OCI-LY3 (cell line): ENCODE results near the gene CRIM1.

Experiments
- H2AFZ ChIP-seq: fragments of 200-600, 300-600 bp; shearing (Covaris generic); 2 replicates; pipeline ENCODE4 v1.6.0; 2014; ENCODE audit warnings: antibody characterized with exemption, low read depth, low read length
- H3K27ac ChIP-seq: fragments of 200-600, 300-600 bp; sonication (generic); 2 replicates; pipeline ENCODE4 v1.5.1; 2014; ENCODE audit warnings: mild to moderate bottlenecking, low read length, moderate library complexity, mixed read lengths
- H3K27me3 ChIP-seq: fragments of 200-600, 300-600 bp; sonication (generic); 2 replicates; pipeline ENCODE4 v1.6.1; 2014; ENCODE audit warnings: low read depth, low read length, mixed read lengths
- H3K36me3 ChIP-seq: fragments of 200-600, 300-600 bp; sonication (generic); replicated peaks from 2 replicates; pipeline ENCODE3; 2014; ENCODE audit warnings: low read depth, low read length, mixed read lengths
- H3K4me1 ChIP-seq: fragments of 300-600, 200-600 bp; sonication (generic); 2 replicates; pipeline ENCODE4 v1.6.1; 2014; ENCODE audit warnings: low read length, mixed read lengths
- H3K4me2 ChIP-seq: fragments of 200-600, 300-600 bp; sonication (generic); 2 replicates; pipeline ENCODE4 v1.6.1; 2014; ENCODE audit warnings: low read length, mixed read lengths
- H3K4me3 ChIP-seq: fragments of 300-600, 200-600 bp; sonication (generic); 2 replicates; pipeline ENCODE4 v1.5.1; 2014; ENCODE audit warnings: antibody characterized with exemption, mild to moderate bottlenecking, low read length, moderate library complexity
- H3K79me2 ChIP-seq: fragments of 300-600, 200-600 bp; shearing (Covaris generic); 2 replicates; pipeline ENCODE4 v1.6.1; 2014; ENCODE audit warnings: mild to moderate bottlenecking, low read length, mixed read lengths
- H3K9ac ChIP-seq: fragments of 300-600, 200-600 bp; shearing (Covaris generic); 2 replicates; pipeline ENCODE4 v1.6.0; 2014; ENCODE audit warnings: mild to moderate bottlenecking, low read length, moderate library complexity
- H3K9me3 ChIP-seq: fragments of 200-600, 300-600 bp; shearing (Covaris generic); 2 replicates; pipeline ENCODE4 v1.6.1; 2014; ENCODE audit warnings: low read length, mixed read lengths; ENCODE audit not compliant: insufficient read depth
- H4K20me1 ChIP-seq: fragments of 200-600, 300-600 bp; sonication (generic); 2 replicates; pipeline ENCODE4 v1.6.1; 2016; ENCODE audit warnings: low read length, mixed read lengths; ENCODE audit not compliant: insufficient read depth
- CTCF ChIP-seq: fragments of 200-600, 300-600 bp; sonication (generic); IDR thresholded peaks from 2 replicates; pipeline ENCODE4 v1.5.1; 2014; ENCODE audit warnings: antibody characterized with exemption, low read length, low read depth
- EZH2phosphoT487 ChIP-seq: fragments of 200-600 bp; shearing (Covaris generic); IDR thresholded peaks from 2 replicates; pipeline ENCODE4 v1.6.1; 2018; ENCODE audit warnings: antibody characterized with exemption, mixed run types, low read depth

CRIM1 gene

GRCh38 chr2:36555789-36556188 is 200.2 kb downstream of the CRIM1 start:
- no peaks in the 10 kb centered on the region for H3K79me2 ChIP-seq
- H3K4me1 ChIP-seq, result peaks cover 7% of the 10 kb centered on the region
- H3K4me2 ChIP-seq, result no peak overlapping the region
- peaks cover 15% of the 10 kb centered on the region for H3K36me3 ChIP-seq
- H3K9me3 ChIP-seq, result no peaks in the 10 kb centered on the region
- no peak overlapping the region for H3K27ac ChIP-seq
- no peaks in the 10 kb centered on the region for H4K20me1 ChIP-seq
- H3K9ac ChIP-seq, result no peak overlapping the region
- TF ChIP-seq EZH2phosphoT487, result no peak
- TF ChIP-seq CTCF, result no peak
- H3K4me3 ChIP-seq, result no peak overlapping the region
- no peaks in the 10 kb centered on the region for H3K27me3 ChIP-seq
- H2AFZ ChIP-seq, result no peak overlapping the region

DNA sequence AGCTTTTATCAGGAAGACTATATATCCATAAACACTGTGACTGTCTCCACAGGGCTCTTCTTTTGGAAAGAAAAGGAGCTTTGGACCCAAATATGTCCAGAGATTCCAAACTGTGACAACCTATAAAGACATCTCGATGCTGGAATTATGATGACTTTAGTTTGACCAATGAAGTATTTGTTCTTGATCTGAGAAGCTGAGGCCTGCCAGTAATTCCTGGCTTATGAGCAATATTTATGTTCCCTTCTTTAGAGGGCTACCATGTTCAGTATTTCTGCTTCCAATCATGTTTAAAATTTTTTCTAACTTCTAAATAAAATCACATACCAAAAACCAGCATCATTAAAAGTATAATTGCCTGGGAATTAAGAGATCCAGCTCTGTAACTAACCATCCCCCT is 201.3 kb downstream of the CRIM1 start:
- Histone ChIP-seq H3K27ac (no peak overlapping the region), H3K9ac (no peak overlapping the region), H3K4me2 (no peak overlapping the region), H3K36me3 (peaks cover 15% of the 10 kb centered on the region), H3K27me3 (no peaks in the 10 kb centered on the region), H3K4me3 (no peak overlapping the region), H3K79me2 (no peaks in the 10 kb centered on the region), H2AFZ (no peak overlapping the region), H3K4me1 (peaks cover 7% of the 10 kb centered on the region), H4K20me1 (no peaks in the 10 kb centered on the region), H3K9me3 (no peaks in the 10 kb centered on the region)
- no peak for TF ChIP-seq EZH2phosphoT487

DNA sequence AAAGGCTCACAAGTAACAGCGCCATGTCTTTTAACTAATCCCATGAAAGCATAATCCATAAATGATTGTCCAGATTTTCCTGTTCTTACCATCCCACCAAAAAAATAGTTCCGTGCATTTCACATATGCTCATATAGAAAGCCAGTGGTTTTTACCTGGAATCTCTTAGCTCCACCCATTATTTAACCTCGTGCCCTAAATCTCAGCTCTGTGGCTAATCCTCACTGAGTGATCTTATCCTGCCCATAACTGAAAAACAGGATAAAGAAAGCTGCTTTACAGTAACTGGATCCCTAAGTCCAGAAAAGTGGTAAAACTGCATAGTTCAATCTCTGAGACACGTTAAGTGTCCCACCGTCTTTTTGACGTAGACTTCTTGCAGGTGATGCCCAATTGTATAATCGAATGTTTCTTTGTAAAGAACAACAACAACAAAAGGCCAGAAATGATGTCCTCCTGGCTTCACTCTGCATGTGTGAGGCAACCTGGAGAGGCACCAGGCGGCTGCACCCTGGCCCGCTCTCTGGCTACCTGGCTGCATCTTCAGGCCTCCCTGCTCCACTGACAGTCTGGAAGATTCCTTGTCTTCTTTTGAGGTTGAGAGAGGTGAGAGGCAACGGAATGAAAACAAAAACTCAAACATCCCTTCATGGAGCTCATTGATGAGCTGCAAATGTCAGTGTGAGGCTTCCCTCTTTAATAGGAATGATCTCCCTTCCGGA is 203.8 kb downstream of the CRIM1 start:
- Histone ChIP-seq H3K4me3 (no peak overlapping the region), H3K9ac (no peak overlapping the region), H3K27ac (no peak overlapping the region), H4K20me1 (no peaks in the 10 kb centered on the region), H3K27me3 (no peaks in the 10 kb centered on the region), H3K79me2 (no peaks in the 10 kb centered on the region), H3K4me2 (no peak overlapping the region), H2AFZ (no peak overlapping the region), H3K4me1 (no peaks in the 10 kb centered on the region), H3K9me3 (no peaks in the 10 kb centered on the region), H3K36me3 (peaks cover 8% of the 10 kb centered on the region)
- TF ChIP-seq EZH2phosphoT487 (no peak), CTCF (no peak)

DNA sequence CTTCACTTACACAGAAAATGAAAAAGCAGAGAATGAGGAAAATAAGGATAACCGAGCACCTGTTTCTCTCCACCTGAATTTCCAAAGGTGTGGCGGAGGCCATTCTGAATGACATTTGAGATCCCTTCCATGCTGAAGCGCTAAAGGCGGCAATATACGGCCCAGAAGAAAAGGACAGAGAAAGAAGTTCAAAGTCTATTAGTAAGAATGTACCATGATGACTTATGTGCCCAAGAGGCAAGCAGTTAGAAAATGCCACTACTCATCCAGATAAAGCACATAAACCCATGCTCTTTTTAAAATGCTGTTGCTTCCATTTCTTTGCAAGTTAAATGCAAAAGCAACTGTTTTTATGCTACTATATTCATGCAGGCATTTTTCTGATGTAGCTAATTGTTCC is 205.1 kb downstream of the CRIM1 start:
- Histone ChIP-seq H3K4me2 (no peak overlapping the region), H3K4me3 (no peak overlapping the region), H3K36me3 (peaks cover 6% of the 10 kb centered on the region), H3K9ac (no peak overlapping the region), H3K4me1 (no peaks in the 10 kb centered on the region), H3K27me3 (no peaks in the 10 kb centered on the region), H3K9me3 (no peaks in the 10 kb centered on the region), H3K79me2 (no peaks in the 10 kb centered on the region), H2AFZ (no peak overlapping the region), H4K20me1 (no peaks in the 10 kb centered on the region), H3K27ac (no peak overlapping the region)
- TF ChIP-seq CTCF (no peak), EZH2phosphoT487 (no peak)
